Ecto neural progenitor cell (in vitro differentiated cells): Measurements from ENCODE around the gene GALNT7.
"Not testable (repeated sequence)": the region's sequence is repeated elsewhere in the genome, so short reads cannot be mapped to it uniquely, and the experiment has no call there.

ENCODE experiments used
- DNase-seq: peaks from one replicate; pipeline ENCODE4 v3.0.0-alpha.2; 2018; ENCODE audit warnings: low spot score

GALNT7 gene

GRCh38 chr4:173194157-173194556 is 25.5 kb downstream of the GALNT7 start:
- DNase-seq: no peak

DNA sequence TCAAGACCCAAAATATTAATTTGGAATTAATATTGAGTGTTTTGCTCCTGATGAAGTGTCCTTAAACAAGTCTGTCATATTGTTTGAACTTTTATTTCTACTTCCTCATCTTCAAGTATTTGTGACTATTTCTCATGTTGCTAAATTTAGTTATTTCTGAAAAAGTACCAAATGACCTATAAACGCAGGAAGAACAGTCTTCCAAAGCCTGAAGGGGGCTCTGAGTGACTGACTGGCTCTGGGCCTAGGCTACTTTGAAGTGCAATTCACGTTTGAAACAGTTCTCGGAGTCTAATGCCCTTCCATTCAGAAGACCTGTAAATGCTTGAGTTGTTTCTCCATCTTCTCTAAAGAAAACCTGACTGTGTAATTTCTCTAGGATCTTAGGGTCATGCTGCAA is 26.5 kb downstream of the GALNT7 start:
- DNase-seq: no peak

DNA sequence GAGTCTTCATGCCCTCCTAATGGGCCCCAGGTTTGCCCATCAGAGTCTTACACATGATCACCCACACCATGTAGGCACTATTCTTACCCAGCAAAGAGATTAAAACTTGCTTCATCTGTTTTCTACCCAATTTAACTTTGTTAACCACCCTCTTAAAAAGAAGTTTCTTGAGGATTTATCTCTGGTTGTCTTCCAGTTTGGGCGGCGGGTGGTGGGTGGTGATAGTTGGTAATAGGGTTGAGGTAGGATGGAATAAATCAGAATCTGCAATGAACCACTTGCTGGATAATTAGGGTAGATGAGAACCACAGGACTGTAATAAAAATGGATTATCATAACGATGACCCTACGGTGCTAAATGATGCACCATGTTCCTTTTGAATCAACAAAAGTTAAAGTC is 30.9 kb downstream of the GALNT7 start:
- no peak for DNase-seq

GRCh38 chr4:173200103-173200884 is 31.7 kb downstream of the GALNT7 start:
- DNase-seq: no peak

GRCh38 chr4:173202395-173202794 is 33.8 kb downstream of the GALNT7 start:
- DNase-seq: no peak

DNA sequence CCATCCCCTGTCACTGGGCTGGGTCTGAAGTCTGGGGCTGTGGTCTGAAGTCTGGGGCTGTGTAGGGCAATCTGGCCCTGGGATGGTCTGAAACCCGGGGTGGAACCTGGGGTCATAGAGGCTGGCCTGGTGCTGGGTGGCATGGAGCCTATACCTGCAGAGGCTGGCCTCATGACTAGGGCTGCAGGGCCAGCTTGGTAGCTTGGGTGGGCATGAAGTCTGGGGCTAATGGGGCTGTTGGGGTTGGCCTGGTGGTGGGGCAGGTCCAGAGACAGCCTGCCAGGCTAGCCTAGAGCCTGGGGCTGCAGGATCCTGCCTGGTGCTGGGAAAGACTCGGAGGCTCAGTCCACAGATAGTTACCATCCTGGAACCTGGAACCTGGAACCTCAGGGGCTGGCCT is 37.0 kb downstream of the GALNT7 start:
- DNase-seq: no peak

DNA sequence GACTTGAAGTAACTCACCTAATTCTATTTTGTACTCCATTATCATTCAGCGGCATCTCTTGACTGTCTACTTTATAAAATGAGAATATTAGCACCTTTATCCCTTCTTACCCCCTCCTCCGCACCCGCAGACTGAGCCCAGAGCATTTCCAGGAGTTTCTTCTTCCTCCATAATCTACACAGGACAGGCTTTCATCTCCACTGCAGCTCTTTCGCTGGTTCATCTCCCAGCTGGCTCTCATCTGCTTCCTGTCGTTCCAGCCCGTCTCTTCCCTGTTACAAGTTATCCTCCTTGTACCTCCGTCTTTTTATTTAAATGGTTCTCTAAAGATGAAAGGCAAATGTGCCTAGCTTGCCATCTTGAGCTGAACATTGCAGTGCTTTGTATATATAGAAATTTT is 39.8 kb downstream of the GALNT7 start:
- DNase-seq: no peak

DNA sequence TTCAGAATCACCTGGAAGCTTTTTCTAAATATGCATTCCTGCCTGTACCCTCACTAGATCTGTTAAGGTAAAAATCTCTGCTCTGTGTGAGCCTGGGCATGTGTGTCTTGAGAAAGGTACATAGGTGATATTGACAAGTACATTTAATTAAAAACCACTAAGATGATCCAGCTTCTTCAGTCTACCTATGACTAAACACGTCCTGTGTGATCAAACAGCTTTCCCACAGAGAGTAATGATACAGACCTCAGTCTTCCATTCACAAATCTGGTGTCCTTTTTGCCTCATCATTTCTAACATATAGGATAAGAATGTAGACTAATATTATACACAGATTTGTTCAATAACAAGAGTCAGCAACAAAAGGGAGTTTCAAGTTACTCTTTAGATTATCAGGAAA is 42.6 kb downstream of the GALNT7 start:
- no peak for DNase-seq

- no peak for DNase-seq
Observed at GRCh38 chr4:173211838-173212237, 43.2 kb downstream of the GALNT7 start.

DNA sequence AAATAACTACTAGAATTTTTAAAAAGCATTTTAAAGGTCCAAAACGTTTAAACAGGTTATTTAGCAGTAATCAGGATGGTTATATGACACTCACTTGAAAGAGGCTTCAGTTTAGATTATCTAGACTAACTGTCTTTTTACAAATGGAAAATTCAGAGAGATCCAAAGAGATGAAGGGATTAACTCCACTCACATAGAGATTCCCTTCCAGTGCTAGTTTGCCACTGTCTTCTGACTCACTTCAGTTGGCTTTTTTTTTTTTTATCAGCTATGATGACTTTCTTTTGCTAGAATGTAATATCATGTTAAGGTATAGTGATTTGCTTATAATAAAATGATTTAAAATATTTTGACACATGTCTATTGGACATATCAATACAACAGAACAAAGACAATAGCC is 43.8 kb downstream of the GALNT7 start:
- DNase-seq: no peak

- DNase-seq: no peak
Observed at GRCh38 chr4:173213296-173213695, 44.7 kb downstream of the GALNT7 start.

DNA sequence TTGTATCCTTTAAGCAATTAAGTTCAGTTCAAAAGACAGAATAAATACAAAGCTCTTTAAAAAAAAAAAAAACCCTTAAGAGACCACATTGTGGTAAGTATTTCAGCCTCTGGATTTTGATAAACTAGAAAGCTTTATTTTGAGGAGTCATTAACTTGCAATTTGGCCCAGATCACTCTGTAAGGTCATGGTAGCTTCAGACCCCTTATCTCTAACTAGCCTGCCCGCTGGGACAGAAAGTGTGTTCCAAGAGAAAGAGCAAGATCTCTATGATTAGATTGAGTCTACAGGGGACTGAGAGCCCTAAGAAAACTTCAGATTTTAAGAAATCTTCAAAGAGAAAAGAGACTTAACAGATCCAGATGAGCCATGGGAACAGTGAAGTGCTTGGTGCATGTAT is 45.6 kb downstream of the GALNT7 start:
- no peak for DNase-seq

GRCh38 chr4:173214661-173215060 is 46.0 kb downstream of the GALNT7 start:
- DNase-seq: no peak

GRCh38 chr4:173217075-173217474 is 48.5 kb downstream of the GALNT7 start:
- DNase-seq: no peak

DNA sequence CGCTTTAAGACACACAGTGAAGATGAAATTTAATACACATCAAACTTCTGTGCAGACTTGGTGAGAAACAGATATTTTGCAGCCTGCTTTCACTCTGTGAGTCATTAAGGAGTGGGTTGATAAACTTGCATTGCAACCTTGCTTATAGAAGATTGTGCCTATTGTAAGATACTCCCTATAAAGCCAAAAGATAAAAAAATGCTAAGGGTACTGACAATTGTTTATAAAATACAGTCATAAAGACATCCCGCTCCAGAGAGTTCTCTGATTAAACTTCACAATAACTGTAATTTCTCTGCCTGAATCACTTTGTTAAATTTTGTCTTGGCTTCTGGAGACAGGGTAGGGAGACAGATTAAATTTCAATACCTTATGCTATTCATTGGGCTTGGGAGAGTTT is 49.1 kb downstream of the GALNT7 start:
- DNase-seq: no peak

- DNase-seq: no peak
Observed at GRCh38 chr4:173218411-173219125, 50.0 kb downstream of the GALNT7 start.

- not testable (repeated sequence) for DNase-seq
Observed at GRCh38 chr4:173219126-173219437, 50.5 kb downstream of the GALNT7 start.

DNA sequence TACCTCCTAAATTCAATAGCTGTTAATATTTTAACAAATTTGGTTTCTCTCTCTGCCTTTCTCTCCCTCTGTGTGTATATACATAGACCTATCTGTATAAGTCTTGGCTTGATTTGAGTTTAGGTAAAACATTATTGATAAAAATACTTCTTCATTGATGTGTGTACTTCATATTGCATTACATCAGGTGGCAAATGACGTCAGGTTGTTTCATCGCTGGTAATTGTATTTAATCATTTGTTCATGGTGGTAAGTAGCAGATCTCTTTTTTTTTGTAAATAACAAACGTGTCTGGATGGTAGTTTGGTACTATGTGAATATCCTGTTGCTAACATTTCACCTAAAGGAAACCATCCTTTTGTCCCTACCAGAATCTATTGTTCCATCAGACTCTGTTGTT is 55.1 kb downstream of the GALNT7 start:
- no peak for DNase-seq

DNA sequence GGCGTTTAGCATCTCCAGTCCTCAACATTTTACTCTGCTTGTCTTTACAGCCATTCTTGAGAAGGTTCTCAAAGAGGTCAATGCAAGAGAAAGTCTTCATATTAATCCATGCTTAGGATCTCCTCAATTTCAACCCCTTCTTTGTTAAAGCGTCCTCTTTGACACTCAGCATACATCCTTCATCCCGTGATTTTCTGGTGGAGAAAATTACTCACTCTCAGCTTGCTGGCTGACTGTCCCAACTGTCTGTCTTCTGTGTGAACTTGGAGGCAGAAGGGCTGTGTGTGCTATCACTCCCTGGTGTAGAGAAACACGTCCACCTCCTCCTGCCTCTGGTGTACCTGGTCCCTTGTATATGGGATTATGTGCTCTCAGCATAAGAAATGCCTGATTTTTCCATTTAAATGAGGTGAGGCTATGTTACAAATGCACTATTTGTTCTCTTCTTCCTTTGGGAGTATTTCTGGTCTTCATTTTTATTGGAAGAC is 57.8 kb downstream of the GALNT7 start:
- no peak for DNase-seq

GRCh38 chr4:173227756-173228155 is 59.1 kb downstream of the GALNT7 start:
- no peak for DNase-seq

DNA sequence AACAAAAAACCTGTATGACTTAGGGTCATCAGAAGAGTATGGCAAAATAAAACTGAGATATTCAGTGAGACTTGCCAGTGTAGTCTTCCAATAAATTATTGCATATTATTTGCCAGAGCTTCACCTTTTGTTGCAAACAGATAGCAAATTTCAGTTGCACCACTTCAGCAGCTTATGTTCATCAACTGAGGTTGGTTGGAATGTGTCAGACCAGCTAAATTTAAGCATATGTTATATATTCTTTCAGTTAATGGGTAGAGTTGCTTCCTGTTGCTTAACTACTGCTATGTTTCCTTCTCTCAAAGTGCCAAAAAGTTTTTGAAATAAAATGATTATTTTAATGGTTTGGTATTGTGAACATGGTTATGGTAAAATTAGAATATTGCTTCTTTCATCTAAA is 61.5 kb downstream of the GALNT7 start:
- DNase-seq: no peak

GRCh38 chr4:173231916-173232315 is 63.3 kb downstream of the GALNT7 start:
- no peak for DNase-seq

DNA sequence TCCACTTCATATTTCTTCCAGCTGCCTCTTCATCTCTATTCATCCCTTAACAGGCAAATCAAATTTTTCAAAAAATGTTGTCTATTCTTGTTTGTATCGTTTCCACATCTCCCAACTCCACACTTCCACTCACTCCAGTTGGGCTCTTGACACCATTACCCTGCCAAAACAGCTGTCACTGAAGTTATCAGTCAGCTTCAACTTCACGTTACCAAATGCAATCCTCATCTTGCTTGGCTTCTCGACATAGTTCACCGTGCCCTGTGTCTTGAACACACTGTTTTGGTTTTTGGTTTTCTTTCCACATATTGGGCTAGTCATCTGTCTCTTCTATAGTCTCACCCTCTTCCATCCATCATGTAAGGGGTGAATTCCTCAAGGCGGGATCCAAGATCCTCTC is 65.2 kb downstream of the GALNT7 start:
- no peak for DNase-seq

DNA sequence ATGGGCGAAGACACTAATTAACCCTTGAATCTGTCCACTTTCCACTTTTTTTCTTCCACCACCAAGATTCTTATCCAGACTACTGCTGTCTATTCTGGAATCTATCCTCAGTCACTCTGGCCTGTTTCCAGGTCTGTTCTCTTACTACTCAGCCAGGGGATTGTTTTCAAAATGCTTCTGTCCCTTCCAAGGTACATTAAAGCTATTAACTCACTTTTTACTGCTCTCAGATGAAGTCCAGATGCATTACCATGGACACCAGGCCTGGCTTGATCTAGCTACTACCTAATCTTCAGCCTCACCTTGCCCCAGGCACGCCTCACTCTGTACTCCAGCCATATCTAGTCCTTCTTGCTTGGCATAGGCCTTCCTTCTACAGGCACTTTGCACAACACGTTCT is 66.4 kb downstream of the GALNT7 start:
- no peak for DNase-seq
